HG03159 (cell line): ENCODE data around the gene G6PC1.
"Not testable (repeated sequence)": the region's sequence is repeated elsewhere in the genome, so short reads cannot be mapped to it uniquely, and the experiment has no call there.

ENCODE experiments used
- ATAC-seq: cut with Tn5 transposase; IDR thresholded peaks from one replicate; pipeline ENCODE4 v1.9.1; 2021; ENCODE audit warnings: mild to moderate bottlenecking, moderate library complexity; ENCODE audit not compliant: unreplicated experiment

G6PC1 gene

DNA sequence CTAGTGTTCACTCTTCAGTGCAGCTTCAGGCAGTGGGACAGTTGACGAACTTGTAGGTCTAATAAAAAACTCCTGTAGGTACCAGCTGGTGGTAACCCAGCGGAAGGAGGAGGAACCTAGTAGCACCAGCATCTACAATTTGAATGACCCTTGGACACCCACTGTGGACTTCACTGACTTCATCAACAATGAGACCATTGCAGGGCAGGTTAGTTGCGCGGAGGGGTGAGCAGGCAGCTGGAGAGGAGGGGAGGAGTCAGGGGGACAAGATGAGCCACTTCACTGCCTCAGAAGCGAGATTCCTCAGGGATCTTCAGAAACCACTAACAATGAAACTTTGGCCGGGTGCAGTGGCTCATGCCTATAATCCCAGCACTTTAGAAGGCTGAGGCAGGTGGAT lies 27.3 kb upstream of the G6PC1 start:
- no peak for ATAC-seq

GRCh38 chr17:42873932-42874695 lies 26.5 kb upstream of the G6PC1 start:
- ATAC-seq: not testable (repeated sequence)

- no peak for ATAC-seq
These were observed 23.6 kb upstream of the G6PC1 start for GRCh38 chr17:42877037-42877436.

GRCh38 chr17:42878123-42878880 lies 22.3 kb upstream of the G6PC1 start:
- no peak for ATAC-seq

DNA sequence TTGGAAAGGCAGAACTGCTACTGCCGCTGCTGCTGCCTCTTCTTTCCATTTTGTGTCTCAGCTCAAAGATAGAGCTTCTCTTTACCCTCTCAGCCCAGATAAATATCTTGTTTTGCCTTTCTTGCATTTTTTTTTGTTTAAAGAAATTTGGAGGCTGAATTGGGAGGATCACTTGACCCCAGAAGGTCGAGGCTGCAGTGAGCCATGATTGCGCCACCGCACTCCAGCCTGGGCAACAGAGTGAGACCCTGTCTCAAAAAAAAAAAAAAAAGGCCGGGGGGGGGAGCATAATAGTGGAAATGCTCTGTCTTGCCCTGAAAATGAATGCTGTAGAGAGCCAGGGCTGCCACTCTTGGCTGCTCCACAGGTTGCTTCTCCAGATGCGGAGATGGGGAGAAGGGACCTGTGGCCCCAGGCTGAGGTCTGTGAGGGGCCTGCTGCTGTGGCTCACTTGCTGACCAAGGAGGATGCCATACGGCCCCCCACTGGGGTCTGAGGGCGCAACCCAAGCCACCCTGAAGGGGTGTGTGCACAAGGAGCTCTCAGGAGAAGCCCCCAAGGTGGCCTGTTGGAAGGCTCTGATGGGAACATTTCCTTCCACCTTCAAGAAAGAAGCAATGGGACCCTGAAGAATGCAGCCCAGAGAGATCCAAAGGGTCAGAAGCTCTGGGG lies 21.5 kb upstream of the G6PC1 start:
- ATAC-seq: no peak

- no peak for ATAC-seq
These were observed 21.0 kb upstream of the G6PC1 start for GRCh38 chr17:42879596-42879985.

DNA sequence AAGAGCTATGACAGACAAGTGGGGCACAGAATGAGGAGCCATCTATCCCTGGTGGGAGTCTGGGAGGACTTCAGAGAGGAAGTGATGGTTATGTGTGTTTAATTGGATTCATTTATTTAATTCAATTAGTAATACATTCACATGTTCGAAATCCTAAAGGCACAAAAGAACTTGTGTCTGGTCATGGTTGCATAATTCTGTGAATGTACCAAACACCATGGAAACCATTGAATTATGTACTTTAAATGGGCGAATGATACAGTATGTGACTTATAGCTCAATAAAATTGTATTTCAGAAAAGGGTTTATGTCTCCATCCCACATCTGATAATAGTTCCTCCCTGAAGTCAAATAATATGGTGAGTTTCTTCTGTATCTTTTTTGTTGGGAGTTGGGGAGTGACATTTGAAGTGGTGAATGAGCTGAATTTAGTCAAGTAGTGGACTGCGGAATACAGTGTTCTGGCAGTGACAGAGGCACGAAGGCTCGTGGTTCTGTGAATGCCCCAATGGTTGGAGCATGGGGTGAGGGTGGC lies 19.8 kb upstream of the G6PC1 start:
- no peak for ATAC-seq

GRCh38 chr17:42881706-42882105 lies 18.9 kb upstream of the G6PC1 start:
- ATAC-seq: not testable (repeated sequence)

DNA sequence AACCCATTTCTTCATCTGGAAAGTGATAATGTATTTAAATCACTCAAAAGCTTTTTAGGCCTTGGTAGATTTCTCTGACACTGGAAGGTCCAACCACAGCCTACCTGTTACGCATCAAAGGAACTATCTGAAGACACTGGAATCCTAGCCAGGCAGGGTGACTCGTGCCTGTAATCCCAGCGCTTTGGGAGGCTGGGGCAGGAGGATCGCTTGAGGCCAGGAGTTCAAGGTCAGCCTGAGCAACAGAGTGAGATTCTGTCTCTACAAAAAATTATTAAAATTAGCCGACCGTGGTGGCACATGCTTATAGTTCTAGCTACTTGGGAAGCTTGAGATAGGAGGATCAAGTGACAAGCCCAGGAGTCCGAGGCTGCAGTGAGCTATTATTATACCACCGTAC lies 18.4 kb upstream of the G6PC1 start:
- ATAC-seq: no peak

DNA sequence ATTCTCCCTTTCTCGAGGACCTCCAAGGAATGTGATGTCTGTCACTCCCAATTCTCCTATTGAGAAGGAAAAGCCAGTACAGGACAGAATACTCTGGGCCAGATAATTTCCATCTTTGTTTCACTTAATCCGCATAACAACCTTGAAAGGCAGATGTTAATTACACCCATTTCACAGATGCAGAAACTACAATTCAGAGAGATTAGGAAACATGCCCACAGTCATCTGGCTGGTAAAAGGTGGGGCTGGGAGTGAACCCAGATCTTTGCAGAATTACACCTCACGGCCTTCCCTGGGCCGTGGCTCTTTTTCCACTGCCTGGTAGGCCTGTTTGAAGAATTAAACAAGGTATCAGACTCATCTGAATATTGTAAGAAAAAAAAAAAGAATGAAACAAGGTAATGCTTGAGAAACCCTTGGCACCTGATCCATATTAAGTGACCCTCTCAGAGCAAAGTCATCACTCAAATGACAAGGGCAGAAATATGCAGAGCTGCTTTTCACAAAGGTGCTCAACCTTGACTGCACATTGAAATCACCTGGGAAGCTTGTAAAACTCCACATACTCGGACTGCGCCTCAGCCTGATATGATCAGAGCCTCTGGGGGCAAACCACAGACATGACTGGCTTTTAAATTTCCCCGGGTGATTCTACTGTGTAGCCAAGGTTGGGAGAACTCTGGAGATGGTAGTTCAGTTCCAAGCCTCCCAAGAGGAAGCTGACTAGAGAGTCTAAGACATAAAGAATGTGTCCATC lies 16.6 kb upstream of the G6PC1 start:
- no peak for ATAC-seq

- not testable (repeated sequence) for ATAC-seq
These were observed 14.8 kb upstream of the G6PC1 start for GRCh38 chr17:42885806-42886205.

- ATAC-seq: no peak
These were observed 14.1 kb upstream of the G6PC1 start for GRCh38 chr17:42886283-42887176.

GRCh38 chr17:42889809-42890208 lies 10.8 kb upstream of the G6PC1 start:
- no peak for ATAC-seq

- no peak for ATAC-seq
These were observed 9.0 kb upstream of the G6PC1 start for GRCh38 chr17:42891539-42892152.

DNA sequence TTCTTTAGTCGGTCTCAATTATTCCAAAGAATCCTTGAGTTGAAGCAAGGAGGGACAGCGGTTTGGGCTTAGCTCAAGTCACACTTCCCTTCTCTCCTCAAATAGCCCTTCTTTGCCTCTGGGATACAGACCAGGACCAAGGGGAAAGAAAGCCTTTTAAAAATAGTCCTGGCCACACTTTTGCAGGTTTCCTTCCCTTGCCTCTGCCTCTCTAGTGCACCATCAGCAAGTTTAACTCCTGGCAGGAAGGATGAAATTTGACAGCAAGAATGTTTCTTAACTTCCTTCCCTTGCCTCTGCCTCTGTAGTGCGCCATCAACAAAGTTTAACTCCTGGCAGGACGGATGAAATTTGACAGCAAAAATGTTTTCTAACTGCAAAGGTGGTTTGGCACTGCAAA lies 7.2 kb upstream of the G6PC1 start:
- no peak for ATAC-seq

- ATAC-seq: no peak
These were observed 6.1 kb upstream of the G6PC1 start for GRCh38 chr17:42894283-42895184.

DNA sequence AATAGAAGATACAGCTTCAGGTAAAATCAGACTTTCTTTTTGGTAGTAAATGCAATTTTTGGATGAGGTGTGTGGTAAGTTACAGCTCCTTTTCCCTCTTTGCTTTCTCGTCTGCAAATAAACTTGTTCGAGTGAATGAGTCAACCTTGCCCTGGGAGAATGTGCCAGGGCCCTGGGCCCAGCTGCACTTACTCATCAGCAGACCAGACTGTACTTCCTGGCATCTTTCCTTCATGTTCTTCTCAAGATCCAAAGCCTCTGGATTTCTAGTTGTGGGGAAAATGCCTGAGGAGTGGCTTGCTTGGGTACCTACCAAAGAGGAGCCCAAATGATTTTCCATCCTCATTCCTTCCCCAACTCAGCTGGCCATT lies 5.4 kb upstream of the G6PC1 start:
- no peak for ATAC-seq

DNA sequence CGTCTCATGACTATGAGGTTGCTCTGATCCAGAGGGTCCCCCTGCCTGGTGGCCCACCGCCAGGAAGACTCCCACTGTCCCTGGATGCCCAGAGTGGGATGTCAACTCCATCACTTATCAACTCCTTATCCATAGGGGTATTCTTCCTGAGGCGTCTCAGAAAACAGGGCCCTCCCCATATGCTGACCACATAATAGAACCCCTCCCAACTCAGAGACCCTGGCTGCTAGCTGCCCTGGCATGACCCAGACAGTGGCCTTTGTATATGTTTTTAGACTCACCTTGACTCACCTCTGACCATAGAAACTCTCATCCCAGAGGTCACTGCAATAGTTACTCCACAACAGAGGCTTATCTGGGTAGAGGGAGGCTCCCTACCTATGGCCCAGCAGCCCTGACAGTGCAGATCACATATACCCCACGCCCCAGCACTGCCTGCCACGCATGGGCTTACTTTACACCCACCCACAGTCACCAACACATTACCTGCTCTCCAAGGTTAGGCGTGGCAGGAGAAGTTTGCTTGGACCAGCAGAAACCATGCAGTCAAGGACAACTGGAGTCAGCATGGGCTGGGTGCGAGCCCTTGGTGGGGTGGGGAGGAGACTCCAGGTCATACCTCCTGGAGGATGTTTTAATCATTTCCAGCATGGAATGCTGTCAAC lies 2.3 kb upstream of the G6PC1 start:
- ATAC-seq: no peak
